HT1080 (cell line): Measurements from ENCODE around the gene STAT2. TPM values are rescaled to one million over a fixed set of nuclear protein-coding genes. Genes with fewer than 3 reads are reported as not detected.

Source experiments
- DNase-seq: peaks from one replicate; pipeline ENCODE4 v3.0.0-alpha.2; 2015; ENCODE audit warnings: low read depth
- small RNA-seq: library from RNA; depleted of rRNA; stranded (forward); fragments of <200 nt; gene quantifications from one replicate; pipeline ENCODE3, GENCODE V24; 2014
- total RNA-seq: library from RNA; depleted of rRNA; stranded (reverse); fragments of >200 nt; shearing (Covaris generic); gene quantifications from 2 replicates; pipeline ENCODE4 v1.2.3, GENCODE V29; 2014; rRNA removed

STAT2 gene
- total RNA-seq, 1 experiment from 2014 or later, result 33.1 TPM

- no peak for DNase-seq
Observed at GRCh38 chr12:56297400-56297799, 62.5 kb downstream of the STAT2 start.

DNA sequence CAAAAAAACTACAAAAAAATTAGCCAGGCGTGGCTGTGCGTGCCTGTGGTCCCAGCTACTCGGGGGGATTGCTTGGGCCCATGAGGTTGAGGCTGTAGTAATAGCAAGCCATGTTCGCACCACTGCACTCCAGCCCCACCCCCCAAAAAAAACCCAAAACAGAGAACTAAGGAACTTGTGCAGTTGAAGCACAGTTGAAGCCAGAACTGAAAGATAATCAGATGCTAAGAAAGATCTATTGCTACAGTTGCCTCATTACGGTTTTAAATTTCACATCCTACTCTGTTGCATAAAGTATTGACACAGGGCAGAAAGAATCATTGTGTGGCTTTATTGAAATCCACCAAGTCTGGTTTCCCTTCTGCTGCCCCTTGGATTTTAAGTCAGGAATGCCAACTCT, 63.6 kb downstream of the STAT2 start:
- DNase-seq, result no peak

- DNase-seq, result no peak
Observed at GRCh38 chr12:56293795-56294194, 66.1 kb downstream of the STAT2 start.

Small RNA genes within 50 kb of the gene (small RNA-seq; reads per million reads assigned to genes)
- gene RNU7-40P, result 0.07 reads per million

Other genes starting within 250 kb of the STAT2 start
- gene RPL41, start 243.5 kb downstream of the STAT2 start, total RNA-seq, result 3,633 and 5,394 TPM in 2 replicates
- gene ZC3H10, start 241.8 kb downstream of the STAT2 start, total RNA-seq, result 2.7 and 5.6 TPM in 2 replicates
- gene ESYT1, start 231.8 kb downstream of the STAT2 start, total RNA-seq, result 134 and 140 TPM in 2 replicates
- 127 and 137 TPM in 2 replicates for gene MYL6B, start 207.5 kb downstream of the STAT2 start, total RNA-seq
- gene MYL6, start 201.7 kb downstream of the STAT2 start, total RNA-seq, result 1,272 and 2,138 TPM in 2 replicates
- 36.8 and 44.3 TPM in 2 replicates for gene SMARCC2, start 170.6 kb downstream of the STAT2 start, total RNA-seq
- gene RNF41, start 138.2 kb downstream of the STAT2 start, total RNA-seq, result 59.7 and 67.7 TPM in 2 replicates
- 77.9 and 78.3 TPM in 2 replicates for gene NABP2, start 135.8 kb downstream of the STAT2 start, total RNA-seq
- gene SLC39A5, start 130.1 kb downstream of the STAT2 start, total RNA-seq, result 0.71 TPM in 1 of 2 replicates, not detected in the other
- 18.8 and 26.3 TPM in 2 replicates for gene ANKRD52, start 101.7 kb downstream of the STAT2 start, total RNA-seq
- 18.3 and 19.4 TPM in 2 replicates for gene COQ10A, start 93.2 kb downstream of the STAT2 start, total RNA-seq
- gene CS, start 59.8 kb downstream of the STAT2 start, total RNA-seq, result 122 and 174 TPM in 2 replicates
- 72.2 and 85.4 TPM in 2 replicates for gene CNPY2, start 44.1 kb downstream of the STAT2 start, total RNA-seq
- 10.0 and 16.9 TPM in 2 replicates for gene PAN2, start 26.1 kb downstream of the STAT2 start, total RNA-seq
- gene IL23A, start 21.2 kb downstream of the STAT2 start, total RNA-seq, result 0.43 TPM in 1 of 2 replicates, not detected in the other
- not detected in 2 replicates for gene APOF, start 2.8 kb upstream of the STAT2 start, total RNA-seq
- gene TIMELESS, start 89.3 kb upstream of the STAT2 start, total RNA-seq, result 17.5 and 21.3 TPM in 2 replicates
- gene MIP, start 94.5 kb upstream of the STAT2 start, total RNA-seq, result not detected in 2 replicates
- 2.3 and 2.9 TPM in 2 replicates for gene SPRYD4, start 108.5 kb upstream of the STAT2 start, total RNA-seq
- not detected in 2 replicates for gene GLS2, start 128.1 kb upstream of the STAT2 start, total RNA-seq
- gene RBMS2, start 161.7 kb upstream of the STAT2 start, total RNA-seq, result 30.9 and 33.3 TPM in 2 replicates